ENCODE measurements around the gene CTSD.
A peak's percentile ranks its signal among the peaks of the same experiment; 100 is the strongest.

The CTSD gene

GRCh38 chr11:1754376-1755150, 9.2 kb downstream of the CTSD start:
- no peak for DNase-seq

GRCh38 chr11:1753929-1754305, 9.8 kb downstream of the CTSD start:
- DNase-seq, result no peak

GRCh38 chr11:1753229-1753928, 10.3 kb downstream of the CTSD start:
- DNase-seq, result no peak

GRCh38 chr11:1752907-1753228, 10.9 kb downstream of the CTSD start:
- DNase-seq, result no peak

GRCh38 chr11:1751999-1752906, 11.5 kb downstream of the CTSD start:
- no peak for DNase-seq

DNA sequence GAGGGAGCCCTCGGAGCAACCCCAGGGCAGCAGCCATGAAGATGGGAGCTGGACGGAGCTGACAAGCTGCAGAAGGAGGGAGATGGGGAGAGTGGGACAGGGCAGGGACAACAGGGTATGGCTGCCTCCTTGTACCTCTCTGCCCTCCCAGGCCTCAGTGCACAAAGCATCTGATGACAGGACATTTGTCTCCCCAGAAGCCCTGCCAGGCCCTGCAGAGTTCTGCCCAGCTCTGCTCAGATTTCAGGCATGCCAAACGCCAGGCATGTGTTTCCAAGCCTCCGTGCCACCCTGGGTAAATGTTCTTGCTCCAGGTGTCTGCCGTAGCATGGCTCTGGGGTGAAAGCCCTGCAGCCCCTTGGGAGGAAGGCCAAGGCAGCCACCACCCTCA, 12.2 kb downstream of the CTSD start:
- DNase-seq, result no peak

DNA sequence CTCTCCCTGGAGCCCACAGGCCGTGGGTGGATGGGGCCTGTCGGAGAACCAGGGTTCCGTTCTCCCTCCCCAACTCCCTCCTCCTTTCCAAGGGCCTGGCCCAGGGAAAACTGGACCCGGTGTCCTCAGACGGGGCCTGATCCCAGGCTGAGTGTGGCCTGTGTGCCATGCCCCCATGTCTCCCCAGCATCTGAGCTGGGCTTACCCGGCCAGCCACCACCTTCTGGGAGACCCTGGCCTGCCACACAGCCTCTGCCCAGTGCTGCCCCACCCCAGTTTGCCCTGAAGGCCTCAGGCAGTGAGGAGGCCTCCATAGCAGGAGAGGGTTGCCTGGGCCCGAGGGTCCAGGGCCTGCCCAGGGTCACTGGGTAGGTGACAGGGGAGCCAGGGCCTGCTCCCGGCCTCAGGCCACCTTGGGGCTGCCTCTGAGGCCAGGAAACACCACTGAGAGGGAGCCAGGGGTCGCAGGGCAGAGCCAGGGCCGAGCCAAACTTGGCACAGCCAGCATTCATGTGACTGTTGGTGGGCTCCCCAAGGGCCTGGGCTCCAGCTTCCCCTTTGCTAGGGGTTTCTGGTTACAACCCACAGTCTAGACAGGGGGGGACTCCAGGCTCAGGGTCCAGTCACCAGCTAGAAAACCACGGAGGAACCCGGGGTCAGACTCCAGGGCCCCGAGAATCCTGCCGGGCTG, 12.7 kb downstream of the CTSD start:
- DNase-seq, result no peak

- no peak for DNase-seq
Observed at GRCh38 chr11:1750481-1750839, 13.3 kb downstream of the CTSD start, which contains the start of gene IFITM10. Gene IFITM10 (minus strand): TSS chr11:1750595. CDS start chr11:1750442, 153 bp downstream.

DNA sequence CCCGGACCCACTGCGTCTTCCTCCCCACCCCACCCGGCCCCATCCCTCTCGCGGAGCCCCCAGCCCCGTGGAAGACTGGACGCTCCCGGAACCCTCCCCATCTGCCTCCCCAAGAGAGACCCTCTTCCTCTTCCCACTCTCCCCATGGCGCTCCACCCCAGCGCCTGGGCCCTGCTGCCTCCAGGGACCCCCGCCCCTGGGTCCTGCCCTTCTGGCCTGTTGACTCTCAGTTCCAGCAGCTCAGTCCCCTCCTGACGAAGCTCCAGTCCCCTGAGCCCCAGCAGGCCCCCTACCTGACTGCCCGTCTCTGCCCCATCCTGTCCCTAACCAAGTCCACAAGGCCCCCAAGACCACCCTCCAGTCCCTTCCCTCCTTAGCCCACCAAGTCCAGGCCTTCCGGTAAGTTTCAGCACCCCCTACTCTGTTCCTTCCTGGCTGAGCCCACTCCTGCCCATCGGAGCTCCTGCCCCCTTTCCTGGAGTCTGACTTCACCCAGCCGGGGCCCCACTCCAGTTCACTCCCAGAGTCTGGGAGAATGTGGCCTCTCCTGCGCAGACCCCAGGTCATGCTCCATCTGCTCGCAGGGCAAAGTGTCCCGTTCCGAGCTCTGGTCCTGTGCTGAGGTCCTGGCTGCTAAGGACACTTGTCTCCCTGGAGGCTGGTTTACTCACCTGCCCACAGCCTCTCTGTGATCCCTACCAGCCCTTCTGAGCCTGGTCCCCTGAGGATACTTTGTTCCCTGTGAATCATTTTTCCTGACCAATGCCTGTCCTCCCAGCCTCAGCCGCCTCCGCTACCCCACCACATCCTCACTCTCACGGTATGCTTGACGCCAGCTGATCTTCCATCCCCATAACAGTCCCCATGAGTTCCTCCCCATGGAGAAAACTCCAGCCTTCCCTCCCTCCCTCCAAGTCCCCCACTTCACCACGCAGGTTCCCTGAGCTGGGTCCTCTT, 14.1 kb downstream of the CTSD start:
- no peak for DNase-seq

GRCh38 chr11:1748636-1749394, 14.9 kb downstream of the CTSD start:
- no peak for DNase-seq

GRCh38 chr11:1747753-1748635, 15.7 kb downstream of the CTSD start:
- no peak for DNase-seq

DNA sequence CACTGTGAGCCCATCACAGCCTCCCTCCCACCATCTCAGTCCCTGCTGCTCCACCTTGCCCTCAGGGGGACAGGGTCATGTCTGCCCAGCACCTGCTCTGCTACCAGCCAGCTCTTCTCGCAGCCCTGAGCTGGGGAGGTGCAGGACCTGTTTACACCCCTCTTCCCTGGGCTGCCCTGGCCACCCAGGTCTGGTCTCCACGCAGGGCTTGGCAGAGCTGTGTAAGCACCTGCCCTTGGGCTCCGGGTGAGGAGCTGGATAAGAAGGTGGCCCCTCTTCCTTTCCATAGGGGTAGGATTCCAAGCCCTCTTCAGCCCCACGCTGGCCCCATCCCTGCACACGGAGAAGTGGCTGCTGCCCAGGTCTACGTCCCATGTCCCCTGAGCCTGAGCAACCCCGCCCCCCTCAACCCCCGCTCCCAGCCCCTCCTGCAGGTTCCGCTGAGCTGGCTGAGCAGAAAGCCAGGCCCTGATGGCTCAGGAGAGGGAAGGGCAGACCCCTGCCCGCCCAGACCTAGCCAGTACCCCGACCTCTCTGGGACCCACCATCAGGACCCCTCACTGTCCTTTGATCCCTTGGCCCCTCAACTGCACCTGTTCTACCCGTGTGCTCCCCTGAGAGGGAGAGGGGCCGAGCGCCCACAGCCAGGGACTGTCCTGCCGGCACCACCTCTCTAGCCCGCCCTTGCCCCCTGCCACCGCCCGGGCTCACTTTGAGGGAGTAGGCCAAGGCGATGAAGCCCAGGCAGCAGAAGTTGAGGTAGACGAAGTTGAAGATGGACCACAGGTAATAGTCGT, 16.6 kb downstream of the CTSD start:
- no peak for DNase-seq

GRCh38 chr11:1746511-1746931, 17.2 kb downstream of the CTSD start:
- peak; percentile 35 for DNase-seq

DNA sequence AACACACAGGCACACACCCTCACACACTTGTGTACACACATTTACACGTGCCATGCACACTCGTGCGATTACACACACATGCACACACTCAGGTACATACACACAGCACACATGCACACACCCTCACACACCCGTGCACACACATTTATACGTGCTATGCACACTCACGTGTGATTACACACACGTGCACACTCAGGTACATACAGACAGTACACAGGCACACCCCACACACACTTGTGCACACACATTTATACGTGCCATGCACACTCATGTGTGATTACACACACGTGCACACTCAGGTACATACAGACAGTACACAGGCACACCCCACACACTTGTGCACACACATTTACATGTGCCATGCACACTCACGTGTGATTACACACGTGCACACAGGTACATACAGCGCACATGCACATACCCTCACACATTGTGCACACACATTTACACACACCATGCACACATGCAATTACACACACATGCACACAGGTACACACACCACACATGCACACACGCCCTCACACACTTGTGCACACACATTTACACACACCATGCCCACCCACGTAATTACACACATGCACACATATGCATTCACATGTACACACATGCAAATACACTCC, 17.9 kb downstream of the CTSD start:
- peak; percentile 9 for DNase-seq

DNA sequence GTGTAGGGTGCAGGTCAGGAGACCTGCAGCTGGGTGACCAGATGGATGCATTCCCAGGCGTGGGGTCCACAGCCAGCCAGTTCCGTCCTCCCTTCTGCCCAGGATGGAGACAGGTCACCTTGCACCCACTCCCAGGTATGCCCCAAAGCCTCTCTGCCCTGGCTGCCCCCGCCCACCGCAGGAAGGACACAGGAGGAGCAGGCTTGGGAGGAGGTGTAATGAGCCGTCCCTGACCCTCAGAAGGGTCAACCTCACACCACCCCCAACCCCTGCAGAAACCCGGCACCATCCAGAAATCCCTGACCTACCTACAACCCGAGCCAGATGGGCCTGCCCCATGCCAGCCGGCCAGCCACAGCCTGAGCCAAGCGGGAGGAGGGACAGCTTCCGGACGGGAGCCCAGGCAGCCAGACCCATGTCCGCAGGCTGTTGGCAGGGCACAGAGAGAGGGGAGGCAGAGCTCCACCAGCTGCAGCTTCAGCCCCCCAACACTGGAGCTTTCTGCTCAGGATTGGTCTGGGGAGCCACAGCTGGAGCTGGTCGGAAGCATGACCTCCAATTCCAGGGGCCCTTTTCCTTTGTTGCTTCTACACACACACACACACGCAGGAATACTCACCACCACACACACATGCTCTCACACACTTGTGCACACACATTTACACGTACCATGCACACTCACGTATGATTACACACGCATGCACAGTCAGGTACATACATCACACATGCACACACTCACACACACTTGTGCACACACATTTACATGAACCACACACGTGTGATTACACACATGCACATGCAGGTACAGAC, 18.6 kb downstream of the CTSD start:
- DNase-seq, result peak; percentile 15

- DNase-seq, result peak; percentile 14
Observed at GRCh38 chr11:1744137-1744886, 19.4 kb downstream of the CTSD start.

- DNase-seq, result peak; percentile 4
Observed at GRCh38 chr11:1743585-1744136, 20.1 kb downstream of the CTSD start.
